ENCODE data around the gene PPM1A.

DNA sequence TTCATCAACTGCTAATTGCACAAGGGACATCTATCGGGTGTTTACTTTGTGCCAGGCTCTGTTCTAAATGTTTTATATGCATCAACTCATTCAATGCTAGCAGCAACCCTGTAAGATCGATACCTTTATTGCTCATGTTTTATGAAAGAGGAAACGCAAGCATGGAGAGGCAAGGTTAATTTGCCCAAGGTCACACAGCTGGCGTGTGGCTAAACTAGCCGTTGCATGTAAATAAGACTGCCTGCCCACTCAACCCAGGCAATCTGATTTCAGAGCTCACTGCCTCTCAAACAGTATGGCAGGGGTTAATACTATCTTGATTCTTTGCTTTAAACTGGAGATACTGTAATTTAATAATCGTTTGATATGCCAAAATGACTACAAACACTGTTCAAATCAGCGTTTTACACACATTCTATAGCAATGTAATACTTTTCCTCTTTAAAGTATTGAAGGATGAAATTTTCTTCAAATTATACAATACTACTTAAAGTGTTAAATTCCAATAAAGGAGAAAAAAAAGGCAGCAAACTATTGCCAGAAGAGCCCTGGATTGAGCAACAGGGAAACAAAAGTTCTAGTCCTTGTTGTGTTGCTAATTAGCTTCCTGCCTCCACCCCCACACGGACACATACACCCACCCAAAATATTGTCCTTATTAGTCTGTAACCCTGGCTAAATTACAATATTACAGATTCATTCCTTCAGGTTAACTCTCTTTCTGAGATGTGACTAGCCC lies 44.7 kb upstream of the PPM1A start:
- no peak for TF ChIP-seq ZNF70 (CRISPR knock-in tag; IDR thresholded peaks at IDR 0.05)
- no peak for TF ChIP-seq ESRRG (CRISPR knock-in tag; IDR thresholded peaks at IDR 0.05)
- TF ChIP-seq, protein P1, sequence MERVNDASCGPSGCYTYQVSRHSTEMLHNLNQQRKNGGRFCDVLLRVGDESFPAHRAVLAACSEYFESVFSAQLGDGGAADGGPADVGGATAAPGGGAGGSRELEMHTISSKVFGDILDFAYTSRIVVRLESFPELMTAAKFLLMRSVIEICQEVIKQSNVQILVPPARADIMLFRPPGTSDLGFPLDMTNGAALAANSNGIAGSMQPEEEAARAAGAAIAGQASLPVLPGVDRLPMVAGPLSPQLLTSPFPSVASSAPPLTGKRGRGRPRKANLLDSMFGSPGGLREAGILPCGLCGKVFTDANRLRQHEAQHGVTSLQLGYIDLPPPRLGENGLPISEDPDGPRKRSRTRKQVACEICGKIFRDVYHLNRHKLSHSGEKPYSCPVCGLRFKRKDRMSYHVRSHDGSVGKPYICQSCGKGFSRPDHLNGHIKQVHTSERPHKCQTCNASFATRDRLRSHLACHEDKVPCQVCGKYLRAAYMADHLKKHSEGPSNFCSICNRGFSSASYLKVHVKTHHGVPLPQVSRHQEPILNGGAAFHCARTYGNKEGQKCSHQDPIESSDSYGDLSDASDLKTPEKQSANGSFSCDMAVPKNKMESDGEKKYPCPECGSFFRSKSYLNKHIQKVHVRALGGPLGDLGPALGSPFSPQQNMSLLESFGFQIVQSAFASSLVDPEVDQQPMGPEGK (CRISPR knock-in tag; IDR thresholded peaks at IDR 0.05; ENCODE audit: borderline replicate concordance) = no peak
- TF ChIP-seq ZFP30 (CRISPR knock-in tag; IDR thresholded peaks at IDR 0.05) = no peak
- TF ChIP-seq BACH2 (CRISPR knock-in tag; IDR thresholded peaks at IDR 0.05; ENCODE audit: borderline replicate concordance) = no peak
- TF ChIP-seq GLIS3 (CRISPR knock-in tag; IDR thresholded peaks at IDR 0.05) = no peak
- TF ChIP-seq ZNF8 (CRISPR knock-in tag; IDR thresholded peaks at IDR 0.05) = no peak
- no peak for TF ChIP-seq ZNF565 (CRISPR knock-in tag; conservative IDR thresholded peaks at IDR 0.05; ENCODE audit: low read depth)
- no peak for TF ChIP-seq ARNTL (CRISPR knock-in tag; IDR thresholded peaks at IDR 0.05; ENCODE audit: borderline replicate concordance, low read depth)
- TF ChIP-seq PPARA (CRISPR knock-in tag; IDR thresholded peaks at IDR 0.05; ENCODE audit: borderline replicate concordance) = no peak

Measured in SK-N-SH treated with all-trans-retinoic acid at 6 μM for 48 hours (cell line).